8988T (cell line): ENCODE data around the gene ANAPC2.
A peak's percentile ranks its signal among the peaks of the same experiment; 100 is the strongest.

Experiments
- DNase-seq: peaks from one replicate; pipeline ENCODE4 v3.0.0; 2011

ANAPC2 gene, protein sequence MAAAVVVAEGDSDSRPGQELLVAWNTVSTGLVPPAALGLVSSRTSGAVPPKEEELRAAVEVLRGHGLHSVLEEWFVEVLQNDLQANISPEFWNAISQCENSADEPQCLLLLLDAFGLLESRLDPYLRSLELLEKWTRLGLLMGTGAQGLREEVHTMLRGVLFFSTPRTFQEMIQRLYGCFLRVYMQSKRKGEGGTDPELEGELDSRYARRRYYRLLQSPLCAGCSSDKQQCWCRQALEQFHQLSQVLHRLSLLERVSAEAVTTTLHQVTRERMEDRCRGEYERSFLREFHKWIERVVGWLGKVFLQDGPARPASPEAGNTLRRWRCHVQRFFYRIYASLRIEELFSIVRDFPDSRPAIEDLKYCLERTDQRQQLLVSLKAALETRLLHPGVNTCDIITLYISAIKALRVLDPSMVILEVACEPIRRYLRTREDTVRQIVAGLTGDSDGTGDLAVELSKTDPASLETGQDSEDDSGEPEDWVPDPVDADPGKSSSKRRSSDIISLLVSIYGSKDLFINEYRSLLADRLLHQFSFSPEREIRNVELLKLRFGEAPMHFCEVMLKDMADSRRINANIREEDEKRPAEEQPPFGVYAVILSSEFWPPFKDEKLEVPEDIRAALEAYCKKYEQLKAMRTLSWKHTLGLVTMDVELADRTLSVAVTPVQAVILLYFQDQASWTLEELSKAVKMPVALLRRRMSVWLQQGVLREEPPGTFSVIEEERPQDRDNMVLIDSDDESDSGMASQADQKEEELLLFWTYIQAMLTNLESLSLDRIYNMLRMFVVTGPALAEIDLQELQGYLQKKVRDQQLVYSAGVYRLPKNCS

DNA sequence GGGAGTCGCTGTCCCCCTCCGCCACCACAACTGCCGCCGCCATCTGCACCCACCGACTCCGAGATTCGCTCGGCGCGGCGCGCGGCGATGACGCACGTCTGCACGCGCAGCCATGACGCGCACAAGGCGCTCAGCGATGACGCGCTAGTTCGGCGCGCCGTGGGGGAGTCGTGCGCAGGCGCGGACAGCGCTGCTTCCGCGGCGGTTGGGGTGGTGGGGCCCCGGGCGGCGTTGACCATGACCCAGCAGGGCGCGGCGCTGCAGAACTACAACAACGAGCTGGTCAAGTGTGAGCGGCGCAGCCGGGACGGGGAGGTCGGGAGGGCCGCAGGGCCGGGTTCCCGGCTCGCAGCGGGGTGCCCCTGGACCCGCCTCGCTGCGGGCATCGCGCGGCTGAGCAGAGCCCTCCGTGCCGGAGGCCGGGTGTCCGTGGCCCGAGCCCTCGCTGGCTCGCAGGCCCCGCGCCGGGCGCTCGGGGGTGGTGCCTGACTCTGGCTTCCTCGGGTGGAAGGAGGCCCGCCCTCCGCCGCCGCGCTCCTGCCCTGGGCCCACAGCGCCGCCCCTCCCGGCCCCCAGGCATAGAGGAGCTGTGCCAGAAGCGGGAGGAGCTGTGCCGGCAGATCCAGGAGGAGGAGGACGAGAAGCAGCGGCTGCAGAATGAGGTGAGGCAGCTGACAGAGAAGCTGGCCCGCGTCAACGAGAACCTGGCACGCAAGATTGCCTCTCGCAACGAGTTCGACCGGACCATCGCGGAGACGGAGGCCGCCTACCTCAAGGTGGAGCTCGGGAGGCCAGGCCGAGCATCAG is at the start of gene ANAPC2, which contains the start of gene SSNA1:
TSS of gene ANAPC2 (minus strand) at position 71 of the 807 bp plus-strand sequence. CDS start at position 43, 28 bp downstream.
TSS of gene SSNA1 (plus strand) at position 187 of the 807 bp plus-strand sequence. CDS start at position 238, 51 bp downstream.
- peak; percentile 88 for DNase-seq

DNA sequence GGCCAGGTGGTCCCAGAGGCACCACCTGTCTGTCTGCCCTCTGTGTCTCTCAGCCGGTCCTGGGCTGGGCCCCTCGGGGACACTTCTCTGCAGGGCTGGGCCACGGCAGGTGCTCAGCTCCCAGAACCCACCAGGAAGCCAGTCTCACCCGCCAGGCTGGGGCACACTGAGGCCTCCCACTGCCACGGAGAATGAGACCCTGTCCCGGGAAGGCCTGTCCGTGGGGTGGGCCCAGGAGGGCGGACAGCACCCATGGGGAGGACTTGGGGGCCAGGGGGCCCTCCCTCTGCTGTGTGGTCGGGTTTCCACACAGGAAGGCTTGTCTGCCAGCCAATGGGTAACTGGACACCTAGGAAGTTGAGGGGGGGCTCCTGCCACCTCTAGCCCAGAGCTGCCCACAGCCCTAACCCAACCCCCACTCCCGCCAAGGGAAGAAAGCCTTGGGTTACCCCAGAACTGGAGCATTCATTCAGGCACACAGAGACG is 48.6 kb upstream of the ANAPC2 start:
- DNase-seq: no peak

DNA sequence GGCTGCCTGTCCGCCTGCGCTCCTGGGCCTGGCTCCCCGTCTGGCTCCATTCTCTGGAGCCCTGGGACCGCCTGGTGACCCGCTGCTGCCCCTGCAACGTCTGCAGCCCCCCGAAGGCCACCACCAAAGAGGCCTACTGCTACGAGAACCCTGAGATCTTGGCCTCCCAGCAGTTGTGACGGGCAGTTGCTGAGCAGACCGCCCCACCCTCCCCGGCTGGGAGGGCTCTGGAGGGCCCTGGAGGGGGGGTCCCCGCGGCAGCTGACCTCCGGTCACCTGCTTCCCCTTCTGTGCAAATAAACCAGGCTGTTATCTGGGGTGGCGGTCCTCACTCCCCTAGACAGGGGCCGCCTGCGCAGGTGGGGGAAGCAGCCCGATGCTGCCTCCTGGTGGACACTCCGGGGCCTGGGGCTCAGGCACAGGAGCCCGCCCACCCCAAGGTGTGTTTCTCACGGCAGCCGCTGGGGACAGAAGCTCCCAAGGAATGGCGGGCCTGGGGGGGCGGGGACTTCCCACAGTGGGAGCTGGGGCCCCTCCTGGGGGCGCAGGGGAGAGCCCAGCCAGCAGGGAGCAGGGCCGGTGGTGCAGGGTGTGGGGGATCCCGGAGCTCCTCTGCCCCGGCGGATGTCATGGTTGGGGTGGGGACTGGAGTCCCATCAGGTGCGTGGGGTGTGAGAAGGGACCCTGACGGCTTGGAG is 48.0 kb upstream of the ANAPC2 start:
- DNase-seq: peak; percentile 100

DNA sequence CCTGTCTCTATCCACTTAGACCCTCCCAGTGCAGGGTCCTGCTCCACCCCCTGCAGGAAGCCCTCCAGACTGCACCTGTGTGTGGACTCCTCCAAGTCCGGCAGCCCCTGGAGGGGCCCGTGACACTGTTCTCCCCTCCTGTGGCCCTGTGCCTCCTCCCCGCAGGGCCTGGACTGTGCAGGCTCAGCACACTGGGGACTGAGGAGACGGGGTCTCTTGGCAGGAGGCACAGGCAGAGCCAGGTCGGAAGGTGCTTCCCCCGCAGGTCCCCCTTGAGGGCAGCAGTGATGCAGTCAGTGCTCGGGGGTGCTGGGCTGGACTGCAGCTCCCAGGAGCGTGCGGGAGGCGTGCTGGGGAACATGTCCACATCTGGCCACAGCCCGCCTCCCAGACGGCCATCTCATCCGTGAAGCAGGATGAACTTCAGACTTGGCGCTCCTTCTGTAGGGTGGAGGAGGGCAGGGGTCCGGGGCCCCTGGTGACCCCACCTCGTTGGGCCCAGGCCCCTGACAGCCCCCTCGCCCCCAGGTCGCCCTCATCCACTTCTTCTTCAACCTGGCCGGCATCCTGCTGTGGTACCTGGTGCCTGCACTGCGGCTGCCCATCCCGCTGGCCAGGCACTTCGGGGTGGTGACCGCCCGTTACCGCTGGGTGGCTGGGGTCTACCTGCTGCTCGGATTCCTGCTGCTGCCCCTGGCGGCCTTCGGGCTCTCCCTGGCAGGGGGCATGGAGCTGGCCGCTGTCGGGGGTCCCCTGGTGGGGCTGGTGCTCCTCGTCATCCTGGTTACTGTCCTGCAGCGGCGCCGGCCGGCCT is 47.3 kb upstream of the ANAPC2 start:
- DNase-seq: no peak

DNA sequence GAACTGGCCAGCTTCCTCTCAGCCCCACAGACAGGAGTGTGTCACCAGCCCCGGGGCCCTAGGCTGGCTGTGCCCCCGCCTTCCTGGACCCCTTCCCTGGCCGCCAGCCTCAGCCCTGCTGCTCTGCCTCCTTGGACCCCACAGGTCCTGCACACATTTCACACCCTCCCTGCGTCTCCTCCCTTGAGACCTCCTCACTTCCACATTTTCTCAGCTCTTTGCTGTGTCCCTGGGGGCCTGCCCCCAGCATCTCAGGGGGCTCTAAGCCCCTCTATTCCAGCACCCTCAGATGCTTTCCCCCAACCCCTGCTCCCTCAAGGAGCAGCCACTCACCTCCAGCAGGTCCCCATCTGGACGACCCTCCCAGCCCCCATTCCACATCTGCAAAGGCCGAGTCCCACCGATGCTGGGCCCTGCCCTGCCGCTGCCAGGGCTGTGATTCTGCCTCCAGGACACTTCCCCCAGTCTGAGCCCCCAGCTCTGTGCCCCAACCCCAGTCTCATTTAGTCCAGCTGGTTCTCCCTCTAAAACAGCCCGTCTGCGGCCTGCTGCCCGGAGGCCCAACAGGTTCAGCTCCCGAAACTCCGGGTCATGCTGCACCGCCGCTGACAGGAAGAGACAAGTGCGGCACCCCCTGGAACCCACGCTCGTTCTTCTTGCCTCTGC is 46.5 kb upstream of the ANAPC2 start:
- DNase-seq: no peak

DNA sequence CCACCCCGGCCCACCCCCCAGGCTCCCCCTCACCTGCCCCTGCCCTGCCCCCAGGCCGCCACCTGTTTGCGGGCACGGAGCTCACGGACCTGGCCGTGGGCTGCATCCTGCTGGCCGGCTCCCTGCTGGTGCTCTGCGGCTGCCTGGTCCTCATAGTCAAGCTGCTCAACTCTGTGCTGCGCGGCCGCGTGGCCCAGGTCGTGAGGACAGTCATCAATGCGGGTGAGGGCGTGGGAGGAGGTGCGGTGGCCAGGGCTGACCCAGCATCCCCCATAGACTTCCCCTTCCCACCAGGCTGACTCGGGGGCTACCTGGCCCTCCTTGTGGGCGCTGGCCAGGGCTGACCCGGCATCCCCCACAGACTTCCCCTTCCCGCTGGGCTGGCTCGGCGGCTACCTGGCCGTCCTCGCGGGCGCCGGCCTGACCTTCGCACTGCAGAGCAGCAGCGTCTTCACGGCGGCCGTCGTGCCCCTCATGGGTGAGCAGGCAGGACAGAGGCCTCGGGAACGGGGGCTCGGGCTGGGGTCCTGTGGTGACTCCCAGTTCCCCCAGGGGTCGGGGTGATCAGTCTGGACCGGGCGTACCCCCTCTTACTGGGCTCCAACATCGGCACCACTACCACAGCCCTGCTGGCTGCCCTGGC is 45.8 kb upstream of the ANAPC2 start:
- no peak for DNase-seq

DNA sequence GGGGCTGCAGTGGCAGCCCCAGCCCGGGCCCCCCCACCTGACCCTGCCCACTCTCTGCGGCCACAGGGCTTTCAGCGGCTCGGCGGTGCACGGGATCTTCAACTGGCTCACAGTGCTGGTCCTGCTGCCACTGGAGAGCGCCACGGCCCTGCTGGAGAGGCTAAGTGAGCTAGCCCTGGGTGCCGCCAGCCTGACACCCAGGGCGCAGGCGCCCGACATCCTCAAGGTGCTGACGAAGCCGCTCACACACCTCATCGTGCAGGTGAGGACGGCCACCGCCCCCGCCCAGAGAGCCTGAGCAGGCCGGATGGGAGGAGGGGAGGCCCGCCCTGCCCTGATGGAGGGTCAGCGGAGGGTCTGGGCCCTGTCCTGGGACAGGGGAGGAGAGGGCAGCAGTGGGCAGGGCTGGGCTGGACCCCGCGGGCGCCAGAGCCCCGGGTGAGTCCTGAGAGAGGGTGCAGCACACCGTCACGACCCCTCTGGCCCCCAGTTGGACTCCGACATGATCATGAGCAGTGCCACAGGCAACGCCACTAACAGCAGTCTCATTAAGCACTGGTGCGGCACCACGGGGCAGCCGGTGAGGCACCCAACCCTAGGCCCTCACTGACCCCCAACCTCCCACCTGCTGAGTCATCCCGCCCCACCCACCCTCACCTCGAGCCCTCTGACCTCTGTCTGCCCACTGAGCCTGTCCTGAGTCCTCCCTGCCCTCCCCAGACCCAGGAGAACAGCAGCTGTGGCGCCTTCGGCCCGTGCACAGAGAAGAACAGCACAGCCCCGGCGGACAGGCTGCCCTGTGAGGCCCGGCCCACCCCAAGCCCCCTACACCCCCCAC is 45.0 kb upstream of the ANAPC2 start:
- no peak for DNase-seq

DNA sequence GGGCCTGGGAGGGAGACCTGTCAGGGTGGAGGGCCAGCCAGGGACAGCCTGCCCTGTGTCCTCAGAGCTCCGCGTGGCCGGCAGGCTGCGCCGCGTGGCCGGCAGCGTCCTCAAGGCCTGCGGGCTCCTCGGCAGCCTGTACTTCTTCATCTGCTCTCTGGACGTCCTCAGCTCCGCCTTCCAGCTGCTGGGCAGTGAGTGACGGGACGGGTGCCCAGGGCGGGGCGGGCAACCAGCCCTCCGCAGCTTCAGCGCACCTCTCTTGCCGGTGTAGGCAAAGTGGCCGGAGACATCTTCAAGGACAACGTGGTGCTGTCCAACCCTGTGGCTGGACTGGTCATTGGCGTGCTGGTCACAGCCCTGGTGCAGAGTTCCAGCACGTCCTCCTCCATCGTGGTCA is 44.1 kb upstream of the ANAPC2 start:
- no peak for DNase-seq

DNA sequence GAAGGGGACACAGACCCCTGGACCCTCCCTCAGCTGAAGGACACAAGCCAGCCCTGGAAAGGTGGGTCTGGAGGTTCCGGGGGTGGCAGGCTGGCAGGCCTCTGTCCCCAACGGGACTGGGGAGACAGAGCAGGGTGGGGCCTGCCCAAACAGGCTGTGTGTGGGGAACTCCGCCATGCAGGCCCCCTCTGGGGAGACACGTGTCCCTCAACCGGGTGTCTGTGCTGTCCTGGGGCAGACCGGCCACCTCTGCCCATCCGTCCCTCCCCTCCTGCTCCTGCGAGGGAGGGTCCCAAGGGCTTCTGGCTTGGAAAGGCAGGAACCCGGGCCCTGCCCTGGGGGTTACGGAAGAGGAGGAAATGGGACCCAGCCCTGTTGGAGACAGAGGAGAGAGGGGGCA is 43.7 kb upstream of the ANAPC2 start:
- DNase-seq: no peak

DNA sequence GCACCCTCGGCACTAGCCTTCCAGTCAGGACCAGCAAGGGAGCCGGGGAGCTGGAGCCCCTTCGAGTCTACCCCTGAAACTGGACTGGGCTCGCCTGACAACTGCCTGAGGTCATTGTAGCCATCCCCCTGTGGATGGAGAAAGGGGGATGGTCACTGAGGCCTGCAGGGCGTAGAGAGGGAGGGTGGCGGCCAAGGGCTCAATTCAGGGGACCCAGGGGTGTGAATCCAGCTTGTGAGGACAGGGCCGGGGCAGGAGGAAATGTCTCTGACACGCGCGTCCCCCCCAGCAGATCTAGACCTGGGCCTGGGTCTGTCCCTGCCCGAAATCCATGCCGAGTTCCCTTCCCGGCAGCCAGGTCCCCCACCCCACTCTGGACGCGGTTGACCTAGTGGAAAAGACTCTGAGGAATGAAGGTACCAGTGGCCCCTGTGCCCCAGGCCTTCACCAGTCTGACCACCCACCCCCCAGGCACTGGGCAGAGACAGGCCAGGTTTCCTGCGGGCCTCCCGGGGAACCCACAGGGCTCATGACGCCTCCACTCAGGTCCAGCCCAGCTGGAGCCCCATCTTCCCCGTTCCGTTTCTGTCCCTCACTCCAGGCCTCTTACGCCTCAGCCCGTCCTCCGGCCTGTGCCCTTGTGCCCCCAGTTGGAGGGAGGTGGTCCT is 43.1 kb upstream of the ANAPC2 start:
- DNase-seq: no peak

DNA sequence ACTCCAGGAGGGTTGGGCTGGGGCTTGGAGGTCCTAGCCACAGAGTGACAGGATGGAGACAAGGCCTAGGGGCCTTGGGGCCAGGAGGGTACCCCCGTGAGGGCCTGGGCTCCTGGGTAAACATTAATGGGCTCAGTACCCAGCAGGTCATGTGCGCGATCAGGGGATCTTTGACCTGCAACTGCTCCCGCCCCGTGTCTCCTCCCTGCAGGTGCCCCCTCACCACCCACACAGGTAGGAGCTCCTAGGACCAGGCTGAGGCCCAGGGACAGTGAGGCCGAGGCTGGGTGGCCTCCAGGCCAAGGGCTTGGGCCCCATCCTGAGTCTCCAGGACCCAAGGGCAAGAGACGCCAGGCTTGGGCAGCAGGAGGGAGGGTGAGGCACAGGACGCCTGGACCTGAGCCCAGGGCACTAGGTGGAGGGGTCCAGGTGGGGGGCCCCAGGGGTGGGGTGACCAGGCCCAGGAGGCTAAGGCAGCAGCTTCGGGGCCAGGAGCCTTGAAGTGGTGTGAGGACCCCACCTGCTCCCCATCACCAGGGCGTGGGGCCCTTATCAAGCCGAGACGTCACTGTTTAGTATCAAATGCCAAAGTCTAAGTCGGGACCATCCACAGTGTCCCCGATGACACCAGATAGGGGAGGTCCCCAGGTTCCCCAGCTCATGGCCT is 42.5 kb upstream of the ANAPC2 start, which contains the start of gene SLC34A3:
TSS of gene SLC34A3 (plus strand) at position 197 of the 667 bp plus-strand sequence. CDS start 802 bp downstream, outside the sequence.
- DNase-seq: no peak

DNA sequence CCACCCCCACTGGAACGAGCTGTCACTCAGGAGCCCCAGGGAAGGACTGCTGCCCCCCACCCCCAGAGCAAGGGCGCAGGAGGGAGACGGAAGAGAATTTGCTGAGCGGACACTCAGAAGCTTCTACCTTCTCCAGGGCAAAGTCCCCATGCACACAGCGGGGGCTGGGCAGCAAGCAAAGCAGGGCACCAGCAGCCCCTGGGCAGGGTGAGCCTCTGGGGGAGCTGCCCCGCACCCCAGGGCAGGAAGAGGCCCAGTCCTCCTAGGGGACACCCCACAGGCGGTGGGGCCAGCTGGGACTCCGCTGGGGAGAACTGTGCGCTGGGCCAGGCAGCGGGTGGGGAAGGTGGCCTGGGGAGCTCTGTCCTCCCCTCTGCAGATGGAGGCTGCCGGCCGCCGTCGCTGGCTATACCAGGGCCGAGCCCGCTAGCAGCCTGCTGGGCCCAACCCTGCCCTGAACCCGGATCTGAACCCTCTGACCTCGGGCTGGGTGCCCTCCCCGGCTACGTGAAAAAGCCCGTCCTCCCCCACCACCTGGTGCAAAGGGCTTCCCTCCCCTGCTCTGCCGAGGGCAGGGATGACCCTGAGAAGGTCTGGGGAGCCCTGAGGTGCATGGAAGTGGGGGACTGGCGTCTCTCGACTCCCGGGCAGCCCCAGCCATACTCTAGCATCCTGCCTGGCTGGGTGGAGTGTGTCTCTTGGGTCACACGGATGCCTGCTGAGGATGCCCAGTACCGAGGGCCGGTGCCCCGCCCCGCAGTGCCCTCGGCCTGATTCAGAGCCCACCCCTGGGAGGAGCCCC is 41.7 kb upstream of the ANAPC2 start:
- no peak for DNase-seq

DNA sequence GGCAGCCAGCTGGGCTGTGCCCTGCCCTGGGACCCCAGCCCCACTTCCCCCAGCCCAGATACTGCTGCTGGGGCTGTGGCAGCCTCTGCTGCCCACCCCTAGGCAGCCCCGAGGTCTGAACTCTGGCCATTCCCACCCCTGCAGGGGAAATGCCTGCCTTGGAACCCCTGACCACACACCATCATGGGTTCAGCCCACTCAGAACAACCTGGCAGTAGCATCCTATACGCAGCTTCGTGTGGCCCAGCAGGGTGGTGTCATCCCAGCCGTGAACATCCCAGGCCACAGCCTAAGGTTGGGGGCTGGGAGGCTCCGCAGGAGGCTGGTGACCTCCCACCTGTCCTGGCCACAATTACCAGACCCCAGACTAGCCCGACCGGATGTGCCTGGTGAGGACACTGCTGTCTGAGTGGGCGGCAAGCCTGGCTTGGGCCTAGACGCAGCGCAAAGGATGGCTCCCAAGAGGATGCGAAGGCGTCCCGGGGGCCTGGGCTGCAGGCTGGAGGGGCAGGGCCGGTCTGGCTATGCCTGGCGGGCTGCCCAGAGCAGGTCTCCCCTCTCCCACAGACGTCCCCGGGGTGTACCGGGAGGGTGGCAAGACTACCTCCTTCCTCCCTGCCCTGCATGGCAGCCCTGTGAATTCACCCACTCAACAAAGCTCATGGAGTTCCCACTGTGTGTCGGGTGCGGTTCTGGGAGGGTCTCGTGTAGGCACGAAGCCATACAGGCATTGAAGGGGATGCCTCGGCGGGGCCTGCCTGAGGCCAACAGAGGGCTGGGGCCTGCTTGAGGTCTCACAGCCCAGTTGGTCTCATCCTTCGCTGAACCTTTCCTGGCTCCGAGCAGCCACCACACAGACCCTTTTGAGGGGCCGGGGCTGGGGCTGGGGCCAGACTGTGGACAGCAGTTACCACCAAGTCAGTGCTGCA is 40.9 kb upstream of the ANAPC2 start:
- DNase-seq: no peak

DNA sequence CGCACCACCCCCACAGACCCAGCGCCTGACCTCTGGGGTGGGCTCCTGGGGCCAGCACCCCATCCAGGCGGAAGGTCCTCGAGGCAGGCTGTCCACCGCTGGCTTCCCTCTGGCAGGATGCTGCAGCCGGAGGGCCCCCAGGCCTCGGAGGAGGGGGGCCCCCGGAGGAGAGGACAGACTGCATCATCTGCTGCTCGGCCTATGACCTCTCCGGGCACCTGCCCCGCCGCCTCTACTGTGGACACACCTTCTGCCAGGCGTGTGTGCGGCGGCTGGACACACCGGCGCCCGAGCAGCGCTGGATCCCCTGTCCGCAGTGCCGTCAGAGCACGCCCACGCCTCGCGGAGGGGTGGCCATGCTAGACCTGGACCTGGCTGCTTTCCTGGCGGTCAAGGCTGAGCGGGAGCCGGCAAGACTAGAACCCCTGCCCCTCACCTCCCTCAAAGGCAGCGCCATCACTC is 40.2 kb upstream of the ANAPC2 start:
- DNase-seq: no peak

DNA sequence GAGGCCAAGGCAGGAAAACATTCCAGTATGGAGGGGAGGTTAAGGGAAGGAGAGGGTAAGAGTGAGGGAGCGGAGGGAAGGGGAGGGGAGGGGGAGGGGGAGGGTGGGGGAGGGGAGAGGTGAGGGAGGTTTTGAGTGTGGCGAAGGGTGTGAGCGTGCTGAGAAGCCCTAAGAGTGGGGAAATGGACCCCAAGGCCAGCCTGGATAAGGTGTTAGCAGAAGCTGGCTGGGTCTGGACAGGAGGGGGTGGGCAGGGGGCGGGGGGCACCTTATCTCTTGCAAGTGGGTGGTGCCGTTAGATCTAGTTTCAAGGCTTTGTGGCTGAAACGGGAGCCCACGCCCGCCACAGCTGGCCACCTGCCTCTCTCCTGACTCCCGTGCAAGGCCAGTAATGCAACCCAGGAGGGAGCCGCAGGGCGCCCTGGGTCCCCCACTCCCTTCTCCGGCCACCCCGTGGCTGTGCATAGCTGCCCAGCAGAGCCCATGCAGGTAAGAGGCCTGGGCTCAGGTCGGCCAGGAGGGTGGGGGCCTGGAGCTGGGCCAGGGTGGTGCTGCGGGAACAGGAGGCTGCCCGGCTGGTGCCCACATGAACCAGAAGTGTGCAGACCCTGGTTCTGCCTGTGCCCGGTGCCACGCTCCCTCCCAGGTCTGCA is 39.6 kb upstream of the ANAPC2 start:
- DNase-seq: no peak
